ENCODE measurements around the gene L1CAM. TPM values are rescaled to one million over a fixed set of nuclear protein-coding genes. Genes with fewer than 3 reads are reported as not detected.

Gene L1CAM
- under 1 TPM in 2 of 3 donors, not detected in 1; 0.23 to 0.98 TPM for total RNA-seq
- total RNA-seq (2013) = 1.1 TPM

GRCh38 chrX:153885968-153886903 lies at the start of gene L1CAM:
Gene L1CAM (minus strand): TSS chrX:153886173. CDS start chrX:153875836, 10,337 bp downstream.
- no peak within 1 kb of the TSS for H3K4me3 ChIP-seq (ENCODE audit: low read length)
- DNase-seq = peak in 1 of 2 donors; percentile 47
- H3K9me3 ChIP-seq (ENCODE audit: control insufficient read depth, insufficient read depth, low read length) = no peaks in the 10 kb centered on the region
- 5% methylated on average over 63 of the region's 94 CpGs for WGBS (ENCODE audit: insufficient coverage)
- peaks cover 18 to 29% of the 10 kb centered on the region in 2 donors for H3K27me3 Mint-ChIP-seq (ENCODE audit: low read depth in 2 of 2)
- no peaks in the 10 kb centered on the region for H3K9me3 Mint-ChIP-seq
- no peaks in the 10 kb centered on the region for H3K36me3 ChIP-seq (ENCODE audit: control insufficient read depth, insufficient read depth, low read length)
- peak in 2 of 3 donors; percentile 44 to 47 for ATAC-seq
- no peak within 1 kb of the TSS for H3K27ac ChIP-seq (ENCODE audit: low read length)
- peaks cover 19% of the 10 kb centered on the region for H3K27me3 ChIP-seq (ENCODE audit: control insufficient read depth, insufficient read depth, low read length)
- no peaks in the 10 kb centered on the region for H3K36me3 Mint-ChIP-seq
- H3K27ac Mint-ChIP-seq = no peak within 1 kb of the TSS
- no peaks in the 10 kb centered on the region for H3K4me1 Mint-ChIP-seq
- H3K4me1 ChIP-seq (ENCODE audit: control insufficient read depth, insufficient read depth, low read length) = peaks cover 15% of the 10 kb centered on the region
- intact Hi-C loops (cut with micrococcal nuclease) = no loop called here
- peak within 1 kb of the TSS; percentile 35 for H3K4me3 Mint-ChIP-seq
- TF ChIP-seq CTCF (IDR thresholded peaks at IDR 0.05) = no peak

GRCh38 chrX:153935326-153935851 lies 49.4 kb upstream of the L1CAM start:
- no peak for ATAC-seq
- Histone ChIP-seq H3K9me3 (ENCODE audit: control insufficient read depth, insufficient read depth, low read length) (no peaks in the 10 kb centered on the region), H3K27me3 (ENCODE audit: control insufficient read depth, insufficient read depth, low read length) (no peaks in the 10 kb centered on the region), H3K4me1 (ENCODE audit: control insufficient read depth, insufficient read depth, low read length) (peaks cover 17% of the 10 kb centered on the region), H3K36me3 (ENCODE audit: control insufficient read depth, insufficient read depth, low read length) (peaks cover 19% of the 10 kb centered on the region), H3K27ac (ENCODE audit: low read length) (no peak overlapping the region), H3K4me3 (ENCODE audit: low read length) (peak overlapping the region; percentile 39)
- Mint-ChIP-seq H3K9me3 (no peaks in the 10 kb centered on the region), H3K36me3 (no peaks in the 10 kb centered on the region), H3K4me3 (peak overlapping the region; percentile 57), H3K27ac (no peak overlapping the region), H3K4me1 (peaks cover 4 to 18% of the 10 kb centered on the region in 2 donors), H3K27me3 (ENCODE audit: low read depth in 2 of 2) (no peaks in the 10 kb centered on the region)
- intact Hi-C loops (cut with micrococcal nuclease) = no loop called here
- 35% methylated on average over 25 of the region's 32 CpGs for WGBS (ENCODE audit: insufficient coverage)
- no peak for TF ChIP-seq CTCF (IDR thresholded peaks at IDR 0.05)
- DNase-seq = no peak

- H3K27ac Mint-ChIP-seq = peak within 1 kb of the TSS; percentile 50 to 64
- peaks cover 22% of the 10 kb centered on the region for H3K36me3 ChIP-seq (ENCODE audit: control insufficient read depth, insufficient read depth, low read length)
- H3K9me3 Mint-ChIP-seq = no peaks in the 10 kb centered on the region
- peak; percentile 41 to 70 for DNase-seq
- peaks cover 4 to 18% of the 10 kb centered on the region in 2 donors for H3K4me1 Mint-ChIP-seq
- WGBS (ENCODE audit: insufficient coverage) = under 1% methylated on average over 75 of the region's 87 CpGs
- no peaks in the 10 kb centered on the region for H3K27me3 Mint-ChIP-seq (ENCODE audit: low read depth in 2 of 2)
- H3K36me3 Mint-ChIP-seq = no peaks in the 10 kb centered on the region
- H3K9me3 ChIP-seq (ENCODE audit: control insufficient read depth, insufficient read depth, low read length) = no peaks in the 10 kb centered on the region
- H3K4me3 Mint-ChIP-seq = peak within 1 kb of the TSS; percentile 86
- intact Hi-C loops (cut with micrococcal nuclease) = no loop called here
- no peak within 1 kb of the TSS for H3K27ac ChIP-seq (ENCODE audit: low read length)
- TF ChIP-seq CTCF (IDR thresholded peaks at IDR 0.05) = no peak
- H3K27me3 ChIP-seq (ENCODE audit: control insufficient read depth, insufficient read depth, low read length) = no peaks in the 10 kb centered on the region
- H3K4me3 ChIP-seq (ENCODE audit: low read length) = peak within 1 kb of the TSS; percentile 46
- peak; percentile 91 to 96 (median 94) for ATAC-seq
- peaks cover 17% of the 10 kb centered on the region for H3K4me1 ChIP-seq (ENCODE audit: control insufficient read depth, insufficient read depth, low read length)
These were observed 48.9 kb upstream of the L1CAM start, which contains the start of gene NAA10 for GRCh38 chrX:153934762-153935325. Gene NAA10 (minus strand): TSS chrX:153935037. CDS start chrX:153934904, 133 bp downstream.

Data from natural killer cell (primary cell).